Gastroesophageal sphincter (tissue), 4 donors: Measurements from ENCODE around the gene DAPK1. TPM values are rescaled to one million over a fixed set of nuclear protein-coding genes. Genes with fewer than 3 reads are reported as not detected.

Experiments
- ATAC-seq: fragments of 150-250 bp; one replicate; pipeline ENCODE4 v1.9.1; 2016; ENCODE audit warnings: mild to moderate bottlenecking, moderate library complexity
- H3K27ac ChIP-seq, 4 donors: fragments of 200-600 bp; sonication (generic) in 3 of 4; 1 replicate in 3 of 4; 2 replicates in 1 of 4; pipeline ENCODE4 v1.5.1; 2016 to 2019
- H3K27me3 ChIP-seq: fragments of 200-600 bp; sonication (generic); one replicate; pipeline ENCODE4 v1.5.1; 2019
- H3K36me3 ChIP-seq, 2 donors: fragments of 200-600 bp; sonication (generic); one replicate each; pipeline ENCODE4 v1.5.1; 2019; ENCODE audit warnings: control low read depth in 1 of 2
- H3K4me1 ChIP-seq, 3 donors: fragments of 200-600 bp; sonication (generic); 1 replicate in 2 of 3; 2 replicates in 1 of 3; pipeline ENCODE4 v1.5.1; 2016 to 2019; ENCODE audit warnings: control low read depth in 2 of 3
- H3K4me3 ChIP-seq, 2 donors: fragments of 200-600 bp; sonication (generic); one replicate each; pipeline ENCODE4 v1.5.1; 2019; ENCODE audit warnings: mild to moderate bottlenecking in 1 of 2, moderate library complexity in 1 of 2
- H3K9me3 ChIP-seq, 3 donors: fragments of 200-600 bp; sonication (generic); one replicate each; pipeline ENCODE4 v1.5.1; 2017 to 2019; ENCODE audit warnings: control low read depth in 2 of 3
- CTCF ChIP-seq, 4 experiments: fragments of 200-600 bp in 2 of 4; fragments of 450-650 bp in 2 of 4; sonication (generic) in 1 of 4; IDR thresholded peaks; one replicate each; pipeline ENCODE4 v1.5.1; 2017 to 2019; ENCODE audit warnings: antibody characterized with exemption in 4 of 4, mild to moderate bottlenecking in 2 of 4, moderate library complexity in 2 of 4
- EP300 ChIP-seq: sonication (generic); formaldehyde crosslinking; IDR thresholded peaks from one replicate; pipeline ENCODE4 v1.6.1; 2017; ENCODE audit warnings: antibody characterized with exemption, mild to moderate bottlenecking
- POLR2A ChIP-seq, 2 donors: fragments of 450-650 bp; IDR thresholded peaks; one replicate each; pipeline ENCODE4 v1.6.1; 2017; ENCODE audit warnings: antibody characterized with exemption in 2 of 2, mild to moderate bottlenecking in 2 of 2, moderate library complexity in 1 of 2
- POLR2AphosphoS5 ChIP-seq: sonication (generic); formaldehyde crosslinking; IDR thresholded peaks from one replicate; pipeline ENCODE4 v1.6.1; 2017; ENCODE audit warnings: antibody characterized with exemption
- WGBS, 2 donors: methylation state at CpG; one replicate each; pipeline ENCODE4 v1.1.5; 2018; ENCODE audit warnings: low coverage in 1 of 2; 5-methylcytosine and 5-hydroxymethylcytosine counted together
- total RNA-seq, 4 donors: library from RNA; depleted of rRNA; stranded (reverse); fragments of >200 nt; gene quantifications; one replicate each; pipeline ENCODE4 v1.1.0, GENCODE V29; 2016

Gene DAPK1
- total RNA-seq, 4 donors from 2014 or later: 52.3 to 119 (median 75.3) TPM

GRCh38 chr9:87655731-87656130 lies 158.1 kb downstream of the DAPK1 start:
- 88 to 90% methylated on average over 4 to 5 of the region's 9 CpGs for WGBS, 2 donors
- peaks cover 0 to 35% (median 2%) of the 10 kb centered on the region in 3 donors for H3K4me1 ChIP-seq

GRCh38 chr9:87656485-87656884 lies 158.8 kb downstream of the DAPK1 start:
- Histone ChIP-seq H3K36me3 (peaks cover 0 to 49% of the 10 kb centered on the region in 2 donors), H3K27me3 (no peaks in the 10 kb centered on the region), H3K27ac (peak overlapping the region in 2 of 4 donors; percentile 31 to 51), H3K4me3 (no peak overlapping the region), H3K9me3 (no peaks in the 10 kb centered on the region), H3K4me1 (peaks cover 0 to 31% (median 2%) of the 10 kb centered on the region in 3 donors)
- peak; percentile 65 for ATAC-seq
- no peak for TF ChIP-seq POLR2AphosphoS5
- peak in 3 of 4 experiments; percentile 13 to 64 (median 21) for TF ChIP-seq CTCF (IDR thresholded peaks at IDR 0.05)
- WGBS, 2 donors: 11 to 26% methylated on average over 3 to 7 of the region's 8 CpGs

More at GRCh38 chr9:87655731-87656130, 158.1 kb downstream of the DAPK1 start:
- H3K9me3 ChIP-seq: no peaks in the 10 kb centered on the region
- TF ChIP-seq POLR2A (IDR thresholded peaks at IDR 0.05) (no peak), CTCF (IDR thresholded peaks at IDR 0.05) (no peak), POLR2AphosphoS5 (no peak), EP300 (no peak)
- peaks cover 0 to 52% of the 10 kb centered on the region in 2 donors for H3K36me3 ChIP-seq
- no peaks in the 10 kb centered on the region for H3K27me3 ChIP-seq
- peak overlapping the region in 3 of 4 donors; percentile 31 to 51 (median 43) for H3K27ac ChIP-seq
- no peak overlapping the region for H3K4me3 ChIP-seq
- no peak for ATAC-seq

GRCh38 chr9:87657190-87657589 lies 159.5 kb downstream of the DAPK1 start:
- WGBS, 2 donors: 52 to 72% methylated on average over 5 to 6 of the region's 6 CpGs
- Histone ChIP-seq H3K4me1 (peaks cover 0 to 36% (median 2%) of the 10 kb centered on the region in 3 donors), H3K36me3 (peaks cover 0 to 47% of the 10 kb centered on the region in 2 donors), H3K27ac (peak overlapping the region in 2 of 4 donors; percentile 2 to 31), H3K27me3 (no peaks in the 10 kb centered on the region), H3K4me3 (no peak overlapping the region), H3K9me3 (no peaks in the 10 kb centered on the region)
- ATAC-seq: peak; percentile 31
- TF ChIP-seq CTCF (IDR thresholded peaks at IDR 0.05) (no peak), POLR2AphosphoS5 (no peak), POLR2A (IDR thresholded peaks at IDR 0.05) (no peak), EP300 (no peak)

- H3K27ac ChIP-seq: no peak overlapping the region
- no peaks in the 10 kb centered on the region for H3K9me3 ChIP-seq
- H3K36me3 ChIP-seq: peaks cover 0 to 47% of the 10 kb centered on the region in 2 donors
- no peaks in the 10 kb centered on the region for H3K27me3 ChIP-seq
- TF ChIP-seq POLR2A (IDR thresholded peaks at IDR 0.05) (no peak), EP300 (no peak), POLR2AphosphoS5 (no peak), CTCF (IDR thresholded peaks at IDR 0.05) (no peak)
- H3K4me1 ChIP-seq: peaks cover 0 to 40% (median 2%) of the 10 kb centered on the region in 3 donors
- WGBS, 2 donors: 100% methylated on average over 1 to 2 of the region's 16 CpGs
- no peak overlapping the region for H3K4me3 ChIP-seq
- ATAC-seq: no peak
These were observed 160.2 kb downstream of the DAPK1 start for GRCh38 chr9:87657893-87658292.

- WGBS, 2 donors: 80 to 82% methylated on average over 2 of the region's 3 CpGs
- no peaks in the 10 kb centered on the region for H3K27me3 ChIP-seq
These were observed 160.8 kb downstream of the DAPK1 start for GRCh38 chr9:87658511-87658910.

More at GRCh38 chr9:87658511-87658910, 160.8 kb downstream of the DAPK1 start:
- Histone ChIP-seq H3K4me3 (no peak overlapping the region), H3K4me1 (peaks cover 0 to 42% (median 2%) of the 10 kb centered on the region in 3 donors), H3K9me3 (no peaks in the 10 kb centered on the region), H3K27ac (no peak overlapping the region), H3K36me3 (peaks cover 0 to 47% of the 10 kb centered on the region in 2 donors)
- ATAC-seq: no peak
- no peak for TF ChIP-seq POLR2A (IDR thresholded peaks at IDR 0.05)
- TF ChIP-seq POLR2AphosphoS5: no peak
- no peak for TF ChIP-seq CTCF (IDR thresholded peaks at IDR 0.05)
- no peak for TF ChIP-seq EP300
